SKM-1 treated with dmso at 0.1 percent for 144 hours (cell line): ENCODE measurements around the gene FBXO39.
"Not testable (repeated sequence)": the region's sequence is repeated elsewhere in the genome, so short reads cannot be mapped to it uniquely, and the experiment has no call there.

Experiments used
- DNase-seq: peaks from one replicate; lab custom pipeline; 2025; ENCODE audit not compliant: unreplicated experiment; lab: John Stamatoyannopoulos, UW

FBXO39 gene

GRCh38 chr17:6789146-6789545 is 13.1 kb downstream of the FBXO39 start:
- DNase-seq: no peak

GRCh38 chr17:6793748-6794493 is 17.9 kb downstream of the FBXO39 start:
- no peak for DNase-seq

- DNase-seq: no peak
These were observed 20.2 kb downstream of the FBXO39 start for GRCh38 chr17:6796017-6796886.

- DNase-seq: no peak
These were observed 21.0 kb downstream of the FBXO39 start for GRCh38 chr17:6796887-6797490.

- no peak for DNase-seq
These were observed 21.8 kb downstream of the FBXO39 start for GRCh38 chr17:6797718-6798351.

- DNase-seq: no peak
These were observed 23.7 kb downstream of the FBXO39 start for GRCh38 chr17:6799738-6800137.

GRCh38 chr17:6800422-6801027 is 24.5 kb downstream of the FBXO39 start:
- DNase-seq: no peak

GRCh38 chr17:6811510-6811909 is 35.5 kb downstream of the FBXO39 start:
- no peak for DNase-seq

GRCh38 chr17:6812295-6812694 is 36.3 kb downstream of the FBXO39 start:
- no peak for DNase-seq

- no peak for DNase-seq
These were observed 39.8 kb downstream of the FBXO39 start for GRCh38 chr17:6815775-6816174.

- not testable (repeated sequence) for DNase-seq
These were observed 40.4 kb downstream of the FBXO39 start for GRCh38 chr17:6816368-6816767.

GRCh38 chr17:6818938-6819337 is 42.9 kb downstream of the FBXO39 start:
- no peak for DNase-seq

- no peak for DNase-seq
These were observed 47.0 kb downstream of the FBXO39 start for GRCh38 chr17:6823011-6823442.

- no peak for DNase-seq
These were observed 54.5 kb downstream of the FBXO39 start for GRCh38 chr17:6830383-6830986.

GRCh38 chr17:6831661-6832263 is 55.7 kb downstream of the FBXO39 start, which contains the start of gene TEKT1:
TEKT1 (minus strand) TSS chr17:6831729; CDS start chr17:6830376, 1,353 bp downstream.
- DNase-seq: peak; percentile 13
